ENCODE data around the gene FLT4.

Gene FLT4

DNA sequence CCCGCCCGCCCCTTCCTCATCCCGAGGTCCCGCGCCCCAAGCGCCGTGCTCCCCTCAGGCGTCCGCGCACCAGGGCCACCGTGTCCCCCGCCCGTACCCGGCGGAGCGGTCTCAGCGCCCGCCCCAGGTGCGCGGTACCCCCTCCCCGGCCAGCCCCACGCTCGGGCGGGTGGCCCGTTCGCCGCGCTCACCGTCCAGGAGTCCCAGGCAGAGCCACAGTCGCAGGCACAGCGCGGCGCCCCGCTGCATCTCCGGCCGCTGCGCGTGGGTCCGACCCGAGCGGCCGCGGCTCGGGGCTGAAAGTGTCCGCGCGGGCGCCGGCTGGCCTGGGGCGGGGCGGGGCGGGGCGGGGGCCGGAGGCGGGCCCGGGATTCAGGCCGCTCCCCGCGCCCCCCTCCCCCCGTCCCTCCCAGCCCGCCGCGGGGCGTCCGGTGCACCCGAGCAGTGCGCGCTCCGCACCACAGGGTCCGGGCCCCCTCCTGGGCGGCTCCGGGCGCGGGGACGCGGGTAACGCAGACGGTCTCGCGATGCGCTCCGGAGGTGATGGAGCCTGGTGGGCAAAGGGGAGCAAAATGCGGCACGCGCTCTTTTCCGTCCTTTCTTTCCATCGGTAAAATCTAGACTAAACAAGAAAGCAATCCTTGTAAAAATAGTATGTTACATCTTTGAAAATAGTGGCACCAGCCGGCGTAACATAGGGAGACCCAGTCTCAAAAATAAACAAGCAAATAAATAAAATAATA, at the start of gene FLT4:
FLT4 (minus strand) TSS at position 304 of the 743 bp plus-strand sequence; CDS start at position 249, 55 bp downstream.
- Histone ChIP-seq H3K4me2 (ENCODE audit: low read length) (no peak within 1 kb of the TSS), H3K27me3 (ENCODE audit: low read depth, low read length) (no peaks in the 10 kb centered on the region), H3K4me3 (ENCODE audit: low read length) (no peak within 1 kb of the TSS), H3K4me1 (ENCODE audit: low read length) (no peaks in the 10 kb centered on the region), H3K9me3 (ENCODE audit: insufficient read depth, low read length) (no peaks in the 10 kb centered on the region), H3K36me3 (replicated peaks; ENCODE audit: low read depth, low read length) (no peaks in the 10 kb centered on the region), H2AFZ (ENCODE audit: low read depth, low read length) (no peak within 1 kb of the TSS), H3K79me2 (ENCODE audit: low read length) (no peaks in the 10 kb centered on the region), H3K9ac (ENCODE audit: low read length) (no peak within 1 kb of the TSS), H3K27ac (ENCODE audit: low read length) (no peak within 1 kb of the TSS), H4K20me1 (ENCODE audit: insufficient read depth, low read length) (no peaks in the 10 kb centered on the region)
- no peak for TF ChIP-seq EZH2phosphoT487 (IDR thresholded peaks at IDR 0.05; ENCODE audit: low read depth)
- TF ChIP-seq, protein P1, sequence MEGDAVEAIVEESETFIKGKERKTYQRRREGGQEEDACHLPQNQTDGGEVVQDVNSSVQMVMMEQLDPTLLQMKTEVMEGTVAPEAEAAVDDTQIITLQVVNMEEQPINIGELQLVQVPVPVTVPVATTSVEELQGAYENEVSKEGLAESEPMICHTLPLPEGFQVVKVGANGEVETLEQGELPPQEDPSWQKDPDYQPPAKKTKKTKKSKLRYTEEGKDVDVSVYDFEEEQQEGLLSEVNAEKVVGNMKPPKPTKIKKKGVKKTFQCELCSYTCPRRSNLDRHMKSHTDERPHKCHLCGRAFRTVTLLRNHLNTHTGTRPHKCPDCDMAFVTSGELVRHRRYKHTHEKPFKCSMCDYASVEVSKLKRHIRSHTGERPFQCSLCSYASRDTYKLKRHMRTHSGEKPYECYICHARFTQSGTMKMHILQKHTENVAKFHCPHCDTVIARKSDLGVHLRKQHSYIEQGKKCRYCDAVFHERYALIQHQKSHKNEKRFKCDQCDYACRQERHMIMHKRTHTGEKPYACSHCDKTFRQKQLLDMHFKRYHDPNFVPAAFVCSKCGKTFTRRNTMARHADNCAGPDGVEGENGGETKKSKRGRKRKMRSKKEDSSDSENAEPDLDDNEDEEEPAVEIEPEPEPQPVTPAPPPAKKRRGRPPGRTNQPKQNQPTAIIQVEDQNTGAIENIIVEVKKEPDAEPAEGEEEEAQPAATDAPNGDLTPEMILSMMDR (IDR thresholded peaks at IDR 0.05; ENCODE audit: low read depth, low read length): no peak

DNA sequence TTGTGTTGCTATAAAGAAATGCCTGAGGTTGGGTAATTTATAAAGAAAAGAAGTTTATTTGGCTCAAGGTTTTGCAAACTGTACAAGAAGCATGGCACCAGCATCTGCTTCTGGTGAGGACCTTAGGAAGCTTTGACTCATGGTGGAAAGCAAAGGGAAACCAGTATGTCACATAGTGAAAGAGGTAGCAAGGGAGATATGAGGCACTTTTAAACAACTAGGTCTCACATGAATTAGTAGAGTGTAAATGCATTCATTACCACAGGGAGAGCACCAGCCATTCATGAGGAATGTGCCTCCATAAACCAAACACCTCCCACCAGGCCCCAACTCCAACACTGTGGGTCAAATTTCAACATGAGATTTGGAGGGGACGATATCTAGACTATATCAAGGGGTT, 49.6 kb upstream of the FLT4 start:
- Histone ChIP-seq H3K4me1 (ENCODE audit: low read length) (no peaks in the 10 kb centered on the region), H2AFZ (ENCODE audit: low read depth, low read length) (no peak overlapping the region), H3K79me2 (ENCODE audit: low read length) (no peaks in the 10 kb centered on the region), H3K27me3 (ENCODE audit: low read depth, low read length) (peaks cover 15% of the 10 kb centered on the region; the same call in 1 of the 2 replicates), H3K36me3 (replicated peaks; ENCODE audit: low read depth, low read length) (no peaks in the 10 kb centered on the region), H3K4me2 (ENCODE audit: low read length) (no peak overlapping the region), H4K20me1 (ENCODE audit: insufficient read depth, low read length) (no peaks in the 10 kb centered on the region), H3K4me3 (ENCODE audit: low read length) (no peak overlapping the region), H3K27ac (ENCODE audit: low read length) (no peak overlapping the region), H3K9me3 (ENCODE audit: insufficient read depth, low read length) (no peaks in the 10 kb centered on the region), H3K9ac (ENCODE audit: low read length) (no peak overlapping the region)
- TF ChIP-seq EZH2phosphoT487 (IDR thresholded peaks at IDR 0.05; ENCODE audit: low read depth): no peak
- TF ChIP-seq, protein P1 (IDR thresholded peaks at IDR 0.05; ENCODE audit: low read depth, low read length): no peak

GRCh38 chr5:180696116-180696515, 46.7 kb upstream of the FLT4 start:
- H4K20me1 ChIP-seq (ENCODE audit: insufficient read depth, low read length): no peaks in the 10 kb centered on the region
- H2AFZ ChIP-seq (ENCODE audit: low read depth, low read length): no peak overlapping the region
- H3K9me3 ChIP-seq (ENCODE audit: insufficient read depth, low read length): no peaks in the 10 kb centered on the region
- TF ChIP-seq, protein P1 (IDR thresholded peaks at IDR 0.05; ENCODE audit: low read depth, low read length): no peak
- no peak for TF ChIP-seq EZH2phosphoT487 (IDR thresholded peaks at IDR 0.05; ENCODE audit: low read depth)
- no peak overlapping the region for H3K4me2 ChIP-seq (ENCODE audit: low read length)
- no peak overlapping the region for H3K27ac ChIP-seq (ENCODE audit: low read length)
- H3K27me3 ChIP-seq (ENCODE audit: low read depth, low read length): peaks cover 32% of the 10 kb centered on the region
- no peaks in the 10 kb centered on the region for H3K79me2 ChIP-seq (ENCODE audit: low read length)
- no peaks in the 10 kb centered on the region for H3K36me3 ChIP-seq (replicated peaks; ENCODE audit: low read depth, low read length)
- no peaks in the 10 kb centered on the region for H3K4me1 ChIP-seq (ENCODE audit: low read length)
- H3K4me3 ChIP-seq (ENCODE audit: low read length): no peak overlapping the region
- no peak overlapping the region for H3K9ac ChIP-seq (ENCODE audit: low read length)

DNA sequence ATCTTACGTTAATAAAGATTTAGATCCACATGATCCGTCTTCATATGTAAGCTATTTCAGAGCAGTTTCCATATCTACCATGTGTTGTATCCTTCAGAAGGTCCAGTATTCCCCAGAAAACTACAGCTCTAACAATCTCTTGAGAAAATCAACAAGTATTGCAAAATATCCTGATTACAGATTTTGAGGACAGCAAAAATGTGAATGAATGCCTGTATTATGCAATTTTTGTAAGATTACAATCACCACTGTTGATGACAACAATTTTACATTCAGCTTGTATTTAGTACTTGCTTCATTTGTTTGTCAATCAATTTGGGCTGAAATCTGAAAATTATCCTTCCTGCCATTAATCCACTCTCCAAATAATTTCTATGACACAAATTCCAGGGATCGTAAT, 43.0 kb upstream of the FLT4 start:
- no peak overlapping the region for H3K4me2 ChIP-seq (ENCODE audit: low read length)
- TF ChIP-seq, protein P1 (IDR thresholded peaks at IDR 0.05; ENCODE audit: low read depth, low read length): no peak
- no peak for TF ChIP-seq EZH2phosphoT487 (IDR thresholded peaks at IDR 0.05; ENCODE audit: low read depth)
- H3K79me2 ChIP-seq (ENCODE audit: low read length): no peaks in the 10 kb centered on the region
- H3K36me3 ChIP-seq (replicated peaks; ENCODE audit: low read depth, low read length): no peaks in the 10 kb centered on the region
- no peaks in the 10 kb centered on the region for H3K4me1 ChIP-seq (ENCODE audit: low read length)
- H3K9me3 ChIP-seq (ENCODE audit: insufficient read depth, low read length): no peaks in the 10 kb centered on the region
- no peak overlapping the region for H3K27ac ChIP-seq (ENCODE audit: low read length)
- H4K20me1 ChIP-seq (ENCODE audit: insufficient read depth, low read length): no peaks in the 10 kb centered on the region
- H3K27me3 ChIP-seq (ENCODE audit: low read depth, low read length): peaks cover 41% of the 10 kb centered on the region
- no peak overlapping the region for H3K4me3 ChIP-seq (ENCODE audit: low read length)
- no peak overlapping the region for H2AFZ ChIP-seq (ENCODE audit: low read depth, low read length)
- no peak overlapping the region for H3K9ac ChIP-seq (ENCODE audit: low read length)
